Nephron (organoid): ENCODE measurements around the gene PPFIBP2.

Experiments
- H3K27ac Mint-ChIP-seq, 3 experiments: 2 replicates each; pipeline ENCODE4 v1.8.0; 2020; ENCODE audit warnings: mixed read lengths in 3 of 3, mild to moderate bottlenecking in 2 of 3, moderate library complexity in 1 of 3
- H3K27me3 Mint-ChIP-seq: 2 replicates; pipeline ENCODE4 v1.8.0; 2021; ENCODE audit warnings: low read depth, mild to moderate bottlenecking, moderate library complexity, mixed read lengths
- H3K36me3 Mint-ChIP-seq: 2 replicates; pipeline ENCODE4 v1.8.0; 2020; ENCODE audit warnings: low read depth, mixed read lengths
- H3K4me1 Mint-ChIP-seq: 2 replicates; pipeline ENCODE4 v1.8.0; 2020; ENCODE audit warnings: mixed read lengths
- H3K4me3 Mint-ChIP-seq, 3 experiments: 2 replicates each; pipeline ENCODE4 v1.8.0; 2020; ENCODE audit warnings: mild to moderate bottlenecking in 3 of 3, mixed read lengths in 3 of 3, moderate library complexity in 2 of 3
- H3K9me3 Mint-ChIP-seq: 2 replicates; pipeline ENCODE4 v1.8.0; 2020; ENCODE audit warnings: mixed read lengths
- TF ChIP-seq, protein P1 (sequence below), 3 experiments: fragments of 200-600 bp; sonication (generic); IDR thresholded peaks; one replicate each; pipeline ENCODE4 v1.5.0; 2021; ENCODE audit warnings: antibody characterized with exemption in 3 of 3; ENCODE audit not compliant: unreplicated experiment in 3 of 3

PPFIBP2 gene

GRCh38 chr11:7530013-7530640 is 16.3 kb downstream of the PPFIBP2 start:
- Mint-ChIP-seq H3K36me3 (no peaks in the 10 kb centered on the region), H3K27ac (no peak overlapping the region), H3K9me3 (no peaks in the 10 kb centered on the region), H3K4me1 (peaks cover 22% of the 10 kb centered on the region), H3K4me3 (no peak overlapping the region), H3K27me3 (peaks cover 16% of the 10 kb centered on the region)
- TF ChIP-seq, protein P1, sequence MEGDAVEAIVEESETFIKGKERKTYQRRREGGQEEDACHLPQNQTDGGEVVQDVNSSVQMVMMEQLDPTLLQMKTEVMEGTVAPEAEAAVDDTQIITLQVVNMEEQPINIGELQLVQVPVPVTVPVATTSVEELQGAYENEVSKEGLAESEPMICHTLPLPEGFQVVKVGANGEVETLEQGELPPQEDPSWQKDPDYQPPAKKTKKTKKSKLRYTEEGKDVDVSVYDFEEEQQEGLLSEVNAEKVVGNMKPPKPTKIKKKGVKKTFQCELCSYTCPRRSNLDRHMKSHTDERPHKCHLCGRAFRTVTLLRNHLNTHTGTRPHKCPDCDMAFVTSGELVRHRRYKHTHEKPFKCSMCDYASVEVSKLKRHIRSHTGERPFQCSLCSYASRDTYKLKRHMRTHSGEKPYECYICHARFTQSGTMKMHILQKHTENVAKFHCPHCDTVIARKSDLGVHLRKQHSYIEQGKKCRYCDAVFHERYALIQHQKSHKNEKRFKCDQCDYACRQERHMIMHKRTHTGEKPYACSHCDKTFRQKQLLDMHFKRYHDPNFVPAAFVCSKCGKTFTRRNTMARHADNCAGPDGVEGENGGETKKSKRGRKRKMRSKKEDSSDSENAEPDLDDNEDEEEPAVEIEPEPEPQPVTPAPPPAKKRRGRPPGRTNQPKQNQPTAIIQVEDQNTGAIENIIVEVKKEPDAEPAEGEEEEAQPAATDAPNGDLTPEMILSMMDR (IDR thresholded peaks at IDR 0.05; ENCODE audit: unreplicated experiment in 3 of 3) = no peak

GRCh38 chr11:7531011-7531410 is 17.2 kb downstream of the PPFIBP2 start:
- Mint-ChIP-seq H3K27me3 (peaks cover 21% of the 10 kb centered on the region), H3K9me3 (no peaks in the 10 kb centered on the region), H3K36me3 (no peaks in the 10 kb centered on the region), H3K4me3 (no peak overlapping the region), H3K27ac (peak overlapping the region in 1 of 3 experiments; percentile 9), H3K4me1 (peaks cover 22% of the 10 kb centered on the region)
- TF ChIP-seq, protein P1 (IDR thresholded peaks at IDR 0.05; ENCODE audit: unreplicated experiment in 3 of 3) = no peak

DNA sequence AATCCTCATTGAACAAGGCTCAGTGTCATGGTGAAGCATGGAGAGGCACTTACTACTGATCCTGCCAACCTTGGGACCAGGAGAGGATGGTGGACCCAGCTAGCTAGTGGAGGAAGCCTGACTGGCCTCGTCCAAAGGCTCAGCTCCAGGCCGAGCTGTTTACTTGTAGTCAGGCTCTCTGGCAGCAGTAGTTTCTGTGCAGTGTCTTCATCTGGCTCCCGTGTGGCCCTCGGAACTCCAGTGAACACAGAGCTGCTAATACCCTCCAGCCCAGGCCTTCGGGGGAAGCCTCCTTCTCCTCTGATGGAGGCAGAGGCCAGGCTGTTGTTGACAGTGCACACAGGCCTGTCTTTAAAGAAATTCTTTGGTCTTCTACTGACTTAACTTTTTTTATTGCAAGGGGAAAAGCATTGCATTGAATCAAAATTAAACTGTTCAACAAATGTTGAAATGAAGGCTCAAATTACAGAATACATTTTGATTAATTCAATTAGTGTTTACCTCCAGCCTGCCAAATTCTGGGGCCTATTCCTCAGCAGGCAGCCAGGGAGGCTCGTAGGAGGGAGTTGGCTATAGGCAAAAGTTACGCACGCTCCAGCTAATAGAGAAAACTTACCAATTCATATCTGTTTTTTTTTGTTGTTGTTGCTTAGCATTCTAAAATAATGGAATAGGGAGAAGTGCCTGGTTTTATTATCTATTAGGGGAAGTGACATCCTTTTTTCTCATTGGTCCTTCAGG is 18.8 kb downstream of the PPFIBP2 start:
- no peaks in the 10 kb centered on the region for H3K9me3 Mint-ChIP-seq
- TF ChIP-seq, protein P1 (IDR thresholded peaks at IDR 0.05; ENCODE audit: unreplicated experiment in 3 of 3) = no peak
- no peak overlapping the region for H3K4me3 Mint-ChIP-seq
- H3K27ac Mint-ChIP-seq = peak overlapping the region in 1 of 3 experiments; percentile 83
- no peaks in the 10 kb centered on the region for H3K36me3 Mint-ChIP-seq
- peaks cover 26% of the 10 kb centered on the region for H3K4me1 Mint-ChIP-seq
- peaks cover 21% of the 10 kb centered on the region for H3K27me3 Mint-ChIP-seq

GRCh38 chr11:7533199-7534041 is 19.6 kb downstream of the PPFIBP2 start:
- H3K27ac Mint-ChIP-seq = peak overlapping the region in 2 of 3 experiments; percentile 24 to 83

GRCh38 chr11:7534042-7534378 is 20.2 kb downstream of the PPFIBP2 start:
- Mint-ChIP-seq H3K4me3 (peak overlapping the region in 1 of 3 experiments; percentile 1), H3K9me3 (no peaks in the 10 kb centered on the region), H3K36me3 (no peaks in the 10 kb centered on the region), H3K4me1 (peaks cover 27% of the 10 kb centered on the region), H3K27me3 (peaks cover 30% of the 10 kb centered on the region), H3K27ac (peak overlapping the region in 2 of 3 experiments; percentile 24 to 74)
- TF ChIP-seq, protein P1 (IDR thresholded peaks at IDR 0.05; ENCODE audit: unreplicated experiment in 3 of 3) = no peak

More at GRCh38 chr11:7533199-7534041, 19.6 kb downstream of the PPFIBP2 start:
- Mint-ChIP-seq H3K36me3 (no peaks in the 10 kb centered on the region), H3K4me3 (peak overlapping the region in 1 of 3 experiments; percentile 1), H3K27me3 (peaks cover 25% of the 10 kb centered on the region), H3K9me3 (no peaks in the 10 kb centered on the region), H3K4me1 (peaks cover 27% of the 10 kb centered on the region)
- TF ChIP-seq, protein P1 (IDR thresholded peaks at IDR 0.05; ENCODE audit: unreplicated experiment in 3 of 3) = no peak
